GM18861 (cell line): ENCODE data around the gene MYH8.

Experiments
- ATAC-seq: cut with Tn5 transposase; IDR thresholded peaks from one replicate; pipeline ENCODE4 v1.9.1; 2021; ENCODE audit not compliant: unreplicated experiment

The MYH8 gene

DNA sequence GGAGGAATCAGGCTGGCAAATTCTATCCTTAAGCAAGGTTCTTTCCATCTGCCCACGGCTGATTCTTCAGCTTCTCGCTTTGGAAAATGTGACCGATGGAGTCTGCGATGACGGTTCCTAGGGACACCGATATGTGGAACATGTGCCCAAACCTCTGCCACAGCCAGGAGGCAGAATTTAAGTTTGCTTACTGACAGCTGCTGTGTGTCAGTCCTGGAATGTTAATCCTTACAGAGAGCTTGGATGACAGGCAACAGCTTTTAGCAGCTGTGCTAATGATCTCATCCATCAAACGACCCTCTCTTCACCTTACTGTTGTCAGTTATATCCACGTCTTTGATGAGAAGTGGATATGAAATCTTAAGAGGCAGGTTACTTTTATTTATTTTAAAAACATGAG lies 37.6 kb downstream of the MYH8 start:
- no peak for ATAC-seq

DNA sequence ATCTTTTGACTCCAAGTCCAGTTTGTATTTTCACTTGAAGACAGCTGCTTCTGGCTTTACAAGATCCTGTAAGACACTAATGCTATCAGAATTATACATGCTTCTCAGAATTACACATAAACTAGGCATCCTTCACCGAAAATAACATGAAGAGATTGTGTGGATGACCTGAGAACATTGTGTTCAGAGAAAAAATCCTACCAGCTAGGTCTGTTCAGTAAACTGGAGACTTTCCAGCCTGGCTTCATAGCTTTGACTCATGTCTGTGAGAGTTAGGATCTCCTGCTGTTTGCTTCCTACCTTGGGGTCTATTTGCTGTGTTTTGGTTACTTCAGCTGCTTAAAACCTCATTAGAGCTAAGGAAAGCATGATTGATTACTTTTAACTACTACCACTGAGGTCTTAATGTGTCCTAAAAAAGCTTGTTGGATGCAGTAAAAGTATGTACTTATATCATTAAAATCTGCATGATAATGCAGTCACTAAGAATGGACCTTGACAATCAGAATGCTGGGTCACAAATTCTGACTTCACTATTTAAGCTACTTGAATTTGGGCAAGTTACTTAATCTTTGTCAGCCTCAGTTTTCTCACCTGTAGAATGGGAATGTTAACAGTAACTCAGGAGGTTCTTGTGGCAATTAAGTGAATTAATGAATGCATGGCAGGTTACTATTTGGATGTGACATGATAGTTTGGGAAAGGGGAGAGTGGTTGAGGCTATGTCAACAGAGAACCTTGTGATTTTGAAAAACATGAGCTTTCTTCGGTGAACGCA lies 40.9 kb downstream of the MYH8 start:
- ATAC-seq, result no peak

DNA sequence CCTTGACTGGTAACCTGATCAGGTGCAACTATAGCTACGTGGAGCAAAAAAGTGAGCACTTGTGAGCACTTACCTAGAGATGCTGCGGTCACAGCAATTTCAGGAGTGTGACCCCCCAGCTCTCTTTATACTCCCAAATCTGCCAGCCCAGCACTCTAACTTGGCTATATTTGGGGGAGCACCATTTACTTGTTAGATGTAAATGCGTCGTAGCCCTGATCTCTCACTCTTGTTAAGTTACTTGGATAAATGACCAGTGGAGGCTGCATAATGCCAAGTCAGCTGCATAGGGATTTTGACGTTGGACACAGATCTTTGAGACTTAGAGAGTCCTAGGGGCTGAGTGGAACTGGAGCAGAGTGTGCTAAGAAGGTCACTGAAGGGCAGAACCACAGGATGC lies 48.8 kb downstream of the MYH8 start, which contains the start of gene MYH13:
TSS of gene MYH13 (minus strand) at position 101 of the 400 bp plus-strand sequence. CDS start 8,476 bp downstream, outside the sequence.
- no peak for ATAC-seq

DNA sequence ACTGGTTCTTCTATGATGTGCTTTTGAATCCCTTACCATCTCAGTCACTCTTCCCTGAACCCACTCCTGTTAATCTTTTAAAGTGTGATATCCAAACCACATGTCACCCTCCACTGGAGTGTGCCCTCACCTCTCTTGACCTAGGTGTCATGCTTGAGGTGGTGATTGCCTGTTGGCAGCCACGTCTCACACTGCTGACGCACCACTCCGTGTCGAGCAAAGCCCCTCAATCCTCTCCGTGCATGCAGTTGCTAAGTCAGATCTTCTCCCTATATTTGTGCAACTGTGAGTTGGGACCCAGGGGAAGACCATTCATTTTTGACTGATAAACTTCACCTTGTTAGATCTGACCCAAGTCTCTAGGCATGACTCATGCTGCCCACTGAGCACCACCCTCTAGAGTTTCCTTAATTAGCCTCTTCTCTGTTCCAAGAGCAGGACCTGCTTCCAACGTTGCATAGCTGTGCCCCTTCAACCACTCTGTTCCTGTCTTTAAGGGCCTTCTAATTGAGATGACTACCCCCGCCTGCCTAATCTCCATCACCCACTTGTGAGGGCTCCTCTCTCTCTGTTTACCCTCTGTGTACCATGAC lies 51.6 kb downstream of the MYH8 start:
- no peak for ATAC-seq

DNA sequence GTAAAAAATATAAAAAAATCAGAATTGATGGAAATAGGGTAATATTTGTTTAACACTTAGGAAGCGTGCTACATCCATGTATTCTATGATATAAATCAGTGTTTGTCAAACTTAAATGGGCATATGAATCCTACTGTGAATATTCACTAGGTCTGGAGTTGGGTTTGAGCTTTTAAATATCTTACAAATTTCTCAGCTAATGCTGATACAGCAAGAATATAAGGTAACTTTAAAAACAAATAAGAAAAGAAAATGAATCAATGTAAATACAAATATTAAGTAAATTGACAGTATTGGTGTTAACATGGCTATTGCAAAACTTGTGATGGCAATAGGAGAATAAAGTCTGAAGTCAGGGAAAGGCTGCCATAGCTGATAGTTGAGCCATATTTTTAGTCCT lies 52.5 kb downstream of the MYH8 start:
- no peak for ATAC-seq

DNA sequence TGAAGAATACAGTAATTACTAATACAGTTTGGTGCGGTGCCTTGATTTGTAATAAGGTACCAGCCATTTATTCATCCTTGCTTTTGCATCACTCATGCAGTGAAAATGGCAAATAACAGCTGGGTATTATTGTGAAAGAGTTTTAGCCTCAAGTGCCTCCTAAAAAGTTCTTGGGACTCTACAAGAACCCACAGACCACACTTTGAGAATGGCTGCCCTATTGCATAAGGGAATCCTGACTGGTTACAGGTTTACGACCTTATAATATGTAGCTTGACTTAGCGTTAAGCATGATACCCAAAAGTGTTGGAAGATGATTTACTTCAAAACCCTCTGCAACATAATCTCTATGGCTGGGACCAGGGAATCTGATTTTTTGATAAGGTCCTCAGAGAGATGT lies 53.2 kb downstream of the MYH8 start:
- no peak for ATAC-seq

DNA sequence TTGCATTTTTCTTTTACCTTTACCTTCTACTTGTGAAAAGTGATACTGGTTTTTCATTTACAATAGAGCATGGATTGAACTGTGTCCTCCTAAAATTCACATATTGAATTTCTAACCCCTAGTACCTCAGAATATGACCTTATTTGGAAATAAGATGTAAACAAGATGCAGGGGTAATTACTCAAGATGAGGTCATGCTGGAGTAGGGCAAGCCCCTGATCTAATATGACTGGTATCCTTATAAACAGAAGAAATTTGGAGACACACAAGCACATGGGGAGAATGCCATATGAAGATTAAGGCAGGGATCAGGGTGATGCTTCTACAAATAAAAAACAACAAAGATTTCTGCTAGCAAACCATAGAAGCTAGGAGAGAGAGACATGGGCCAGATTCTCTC lies 61.2 kb downstream of the MYH8 start:
- no peak for ATAC-seq

DNA sequence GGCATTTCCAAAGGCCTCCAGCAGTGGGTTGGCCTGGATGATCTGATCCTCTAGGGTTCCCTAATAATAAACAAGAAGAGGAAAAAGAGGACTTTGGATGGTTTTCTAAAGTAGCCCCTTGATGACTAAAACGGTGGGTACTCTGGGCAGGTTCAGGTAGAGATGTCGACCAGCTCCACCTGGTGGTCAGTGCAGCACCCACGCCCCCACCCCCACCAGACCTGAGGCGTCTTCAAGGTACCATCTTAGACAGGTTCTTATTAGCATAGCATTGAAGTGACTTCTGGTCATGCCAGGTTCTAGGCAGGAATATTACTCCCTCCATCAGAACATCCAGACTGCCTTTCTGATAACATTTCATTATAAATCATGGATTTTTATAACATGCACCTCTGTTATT lies 64.0 kb downstream of the MYH8 start:
- no peak for ATAC-seq

DNA sequence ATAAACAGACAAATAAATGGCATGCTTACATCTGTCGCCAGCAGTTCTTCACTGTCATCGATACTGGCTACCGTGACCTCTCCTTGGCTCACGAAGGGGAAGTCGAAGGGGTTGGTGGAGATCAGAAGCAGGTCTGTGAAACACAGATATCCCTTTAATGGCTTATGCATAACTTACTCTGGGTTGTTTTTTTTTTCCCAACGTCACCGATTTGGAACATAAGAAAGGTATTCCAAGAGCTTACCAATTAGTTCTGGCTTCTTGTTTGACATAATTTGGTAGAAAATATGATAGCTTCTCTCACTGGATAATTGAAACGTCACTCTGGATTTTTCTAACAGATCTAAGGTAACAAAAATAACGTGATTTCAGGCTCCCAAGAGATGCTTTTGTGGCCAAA lies 67.1 kb downstream of the MYH8 start:
- no peak for ATAC-seq

DNA sequence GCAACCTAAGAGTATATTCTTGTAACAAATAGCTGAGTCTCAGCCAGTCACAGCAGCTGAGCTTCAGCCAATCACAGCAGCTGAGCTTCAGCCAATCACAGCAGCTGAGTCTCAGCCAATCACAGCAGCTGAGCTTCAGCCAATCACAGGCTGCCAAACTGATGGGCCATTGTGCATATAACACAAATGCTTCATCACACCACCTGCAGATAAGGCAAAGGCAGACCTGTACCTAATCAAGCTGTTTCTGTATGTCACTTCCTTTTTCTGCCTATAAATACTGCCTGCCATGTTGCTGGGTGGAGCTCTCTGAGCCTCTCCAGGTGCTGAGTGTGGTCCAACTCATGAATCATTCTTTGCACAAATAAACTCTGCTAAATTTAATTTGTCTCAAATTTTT lies 68.9 kb downstream of the MYH8 start:
- no peak for ATAC-seq

DNA sequence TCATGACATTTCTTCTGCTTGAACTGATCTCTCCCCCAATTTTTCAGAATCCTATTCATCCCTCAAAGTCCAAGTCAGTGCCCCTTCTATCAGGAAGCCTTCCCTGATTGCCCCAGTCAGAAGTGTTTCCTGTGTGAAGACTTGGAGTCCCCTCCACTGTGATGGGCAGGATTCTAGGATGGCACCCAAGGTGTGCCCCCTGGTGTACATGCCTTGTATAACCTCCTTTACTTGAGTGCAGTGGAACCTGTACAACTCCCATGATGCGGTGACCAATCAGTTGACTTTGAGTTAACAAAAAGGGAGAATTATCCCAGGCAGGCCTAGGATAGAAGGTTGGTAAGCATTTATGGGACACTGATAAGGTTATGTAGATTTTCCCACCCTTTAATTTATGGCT lies 72.3 kb downstream of the MYH8 start:
- no peak for ATAC-seq

DNA sequence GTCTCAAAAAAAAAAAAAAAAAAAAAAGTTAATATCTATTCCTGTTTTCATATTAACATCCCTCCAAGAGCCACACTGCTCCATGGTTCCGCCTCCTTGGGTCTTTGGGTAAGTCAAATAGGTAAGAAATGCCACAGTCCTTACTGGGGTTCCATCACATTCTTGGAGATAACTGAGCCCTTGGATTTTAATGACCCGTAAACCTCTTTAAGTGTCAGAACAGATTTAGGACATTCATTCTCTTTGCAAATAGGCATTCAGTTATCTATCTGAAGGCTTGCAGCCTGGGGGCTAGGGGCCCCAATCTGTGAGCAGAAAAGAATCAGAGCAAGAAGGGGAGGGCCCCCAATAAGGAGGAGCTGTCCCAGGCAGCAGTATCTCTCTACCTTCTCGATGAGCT lies 76.9 kb downstream of the MYH8 start:
- ATAC-seq, result no peak
